Heart left ventricle (tissue), 16 donors: ENCODE data around the gene NABP2. TPM values are rescaled to one million over a fixed set of nuclear protein-coding genes. Genes with fewer than 3 reads are reported as not detected.
"Not testable (repeated sequence)": the region's sequence is repeated elsewhere in the genome, so short reads cannot be mapped to it uniquely, and the experiment has no call there.

Source experiments
- ATAC-seq, 4 donors: fragments of 200-7000 bp; cut with Tn5 transposase; one replicate each; pipeline ENCODE4 v1.9.1; 2020 to 2022; ENCODE audit warnings: moderate library complexity in 4 of 4, mild to moderate bottlenecking in 3 of 4, moderate number of reproducible peaks in 1 of 4
- DNase-seq, 5 donors: peaks; one replicate each; pipeline ENCODE4 v3.0.0-alpha.2; 2020
- H3K27ac ChIP-seq, 12 donors: fragments of 200-600 bp; sonication (generic) in 4 of 12; one replicate each; pipeline versions ENCODE4 v1.5.0 to v1.8.0; 2016 to 2022; ENCODE audit warnings: mild to moderate bottlenecking in 2 of 12
- H3K27me3 ChIP-seq, 9 donors: fragments of 200-600 bp; sonication (generic) in 2 of 9; one replicate each; pipeline versions ENCODE4 v1.5.1 to v1.8.0; 2016 to 2022; ENCODE audit warnings: mild to moderate bottlenecking in 3 of 9
- H3K36me3 ChIP-seq, 9 donors: fragments of 200-600 bp; sonication (generic) in 2 of 9; one replicate each; pipeline versions ENCODE4 v1.5.0 to v1.8.0; 2018 to 2022; ENCODE audit warnings: mild to moderate bottlenecking in 2 of 9
- H3K4me1 ChIP-seq, 12 donors: fragments of 200-600 bp; sonication (generic) in 4 of 12; one replicate each; pipeline versions ENCODE4 v1.5.0 to v1.8.0; 2016 to 2022; ENCODE audit warnings: mild to moderate bottlenecking in 3 of 12
- H3K4me3 ChIP-seq, 12 donors: fragments of 200-600 bp; sonication (generic) in 4 of 12; one replicate each; pipeline versions ENCODE4 v1.5.0 to v1.8.0; 2017 to 2022; ENCODE audit warnings: mild to moderate bottlenecking in 9 of 12, moderate library complexity in 4 of 12
- H3K9me3 ChIP-seq, 12 donors: fragments of 200-600 bp; sonication (generic) in 4 of 12; one replicate each; pipeline versions ENCODE4 v1.5.0 to v1.8.0; 2016 to 2022; ENCODE audit warnings: mild to moderate bottlenecking in 1 of 12
- CTCF ChIP-seq, 12 donors: fragments of 200-600 bp; sonication (generic) in 4 of 12; IDR thresholded peaks; one replicate each; pipeline versions ENCODE4 v1.5.0 to v1.8.0; 2018 to 2022; ENCODE audit warnings: antibody characterized with exemption in 12 of 12, mild to moderate bottlenecking in 5 of 12
- POLR2A ChIP-seq, 2 donors: fragments of 450-650 bp; IDR thresholded peaks; one replicate each; pipeline ENCODE4 v1.6.1; 2017; ENCODE audit warnings: antibody characterized with exemption in 2 of 2, mild to moderate bottlenecking in 2 of 2, moderate library complexity in 2 of 2
- WGBS, 4 donors: extraction: QIAGEN DNeasy Blood & Tissue Kit in 2 of 4; methylation state at CpG; one replicate each; pipeline versions ENCODE4 v1.1.5 to v1.1.7; 2013 to 2018; 5-methylcytosine and 5-hydroxymethylcytosine counted together
- intact Hi-C, 10 donors: fragments of 100-400 bp; cut with DNase I; formaldehyde crosslinking; loops; one replicate each; pipeline versions ENCODE4 v1.11.1 to v1.14.2; 2022
- polyA plus RNA-seq, 2 donors: library from polyadenylated mRNA; stranded (reverse); fragments of 200-250 nt; gene quantifications; one replicate each; pipeline ENCODE4 v1.2.3, GENCODE V29; 2013
- total RNA-seq, 9 donors: library from RNA; depleted of rRNA in 2 of 9; stranded (reverse); fragments of >200 nt in 2 of 9; fragmentation: NEBNext Ultra II Directional in 3 of 9; extraction: Animal tissue kit (Norgen Biotek cat#: 25700) in 3 of 9; gene quantifications; one replicate each; pipeline versions ENCODE4 v1.1.0 to v1.2.4, GENCODE V29; 2016 to 2023
- donor health status: ischemic (EF 13 %, LVEDD 7.1; RV severe dilation, severe dysfunction).
- donor health status: healthy with polysubstance abuse.
- donor health status: DM: no; HTN: yes; CAD: no.
- donor health status: DM: no; HTN: no; CAD: no.
- donor health status: ischemic (EF 25% LVEDD 6.9; RV normal size, moderate dysfunction).
- donor health status: ischemic (EF 25% LVEDD 5.7; RV mildly dilated, moderate dysfunction).
- donor health status: healthy.
- donor health status: DM: yes; HTN: yes; CAD: no.
- donor health status: ischemic (EF 35%, LVEDD 5.7; RV mildly dilated, moderate dysfunction).
- donor health status: nonischemic (EF 11% LVEDD 7.7; RV severe dilation, severe dysfunction).
- donor health status: DM: yes; HTN: yes; CAD: no.
- donor health status: PGD.
- donor health status: ischemic (EF 29% LVEDD 5.4; RV normal size, mild dysfunction).
- donor health status: nonischemic (EF 23%, LVEDD 6.1; RV moderate dilation, normal function).

NABP2 gene
- total and polyA plus RNA-seq, 11 donors = 14.8 to 30.1 (median 20.7) TPM

GRCh38 chr12:56189918-56190694, 34.0 kb upstream of the NABP2 start:
- TF ChIP-seq POLR2A (IDR thresholded peaks at IDR 0.05) (no peak), CTCF (IDR thresholded peaks at IDR 0.05) (peak in 1 of 12 donors; percentile 14)
- Histone ChIP-seq H3K9me3 (no peaks in the 10 kb centered on the region), H3K36me3 (peaks cover 0 to 25% (median 18%) of the 10 kb centered on the region in 9 donors), H3K4me1 (peaks cover 0 to 38% (median 17%) of the 10 kb centered on the region in 12 donors), H3K27me3 (no peaks in the 10 kb centered on the region), H3K27ac (peak overlapping the region; percentile 73 to 98 (median 91)), H3K4me3 (peak overlapping the region; percentile 50 to 99 (median 84))
- 1 to 2% (median 2%) methylated on average over 41 to 42 of the region's 42 CpGs for WGBS, 4 donors
- ATAC-seq (peak; percentile 43 to 73 (median 60)), DNase-seq (peak; percentile 68 to 90 (median 72))
- intact Hi-C loops = loop anchor here (1.0 to 10.0 kb wide), 14 partner anchors 31 to 277 kb away; partner anchors contain the start of genes ZC3H10 (in 6 of the 10), SPRYD4 (in 4 of the 10), NABP2 (in 2 of the 10) and CS (in 1 of the 10)

GRCh38 chr12:56190695-56191155, 33.4 kb upstream of the NABP2 start:
- Histone ChIP-seq H3K4me3 (peak overlapping the region; percentile 50 to 99 (median 84)), H3K9me3 (no peaks in the 10 kb centered on the region), H3K4me1 (peaks cover 0 to 38% (median 17%) of the 10 kb centered on the region in 12 donors), H3K27me3 (no peaks in the 10 kb centered on the region), H3K36me3 (peaks cover 0 to 19% (median 12%) of the 10 kb centered on the region in 9 donors), H3K27ac (peak overlapping the region in 11 of 12 donors; percentile 73 to 98 (median 91))
- WGBS, 4 donors = 25 to 29% (median 27%) methylated on average over 9 of the region's 9 CpGs
- intact Hi-C loops = loop anchor here in 7 of 10 donors (2.0 to 10.0 kb wide), 8 partner anchors 34 to 277 kb away; partner anchors contain the start of genes SPRYD4 (in 4 of the 7), CS (in 1 of the 7) and NABP2 (in 1 of the 7)
- DNase-seq (no peak), ATAC-seq (no peak)
- no peak for TF ChIP-seq POLR2A (IDR thresholded peaks at IDR 0.05)

- Histone ChIP-seq H3K27ac (no peak overlapping the region), H3K4me3 (no peak overlapping the region), H3K9me3 (no peaks in the 10 kb centered on the region), H3K36me3 (peaks cover 0 to 1% (median 0%) of the 10 kb centered on the region in 9 donors), H3K4me1 (peaks cover 0 to 32% (median 14%) of the 10 kb centered on the region in 12 donors), H3K27me3 (no peaks in the 10 kb centered on the region)
- no peak for TF ChIP-seq CTCF (IDR thresholded peaks at IDR 0.05)
- no peak for TF ChIP-seq POLR2A (IDR thresholded peaks at IDR 0.05)
- intact Hi-C loops = loop anchor here in 8 of 10 donors (2.0 to 10.0 kb wide), 6 partner anchors 32 to 275 kb away; partner anchors contain the start of genes ANKRD52 (in 4 of the 8), SPRYD4 (in 4 of the 8) and NABP2 (in 3 of the 8)
- ATAC-seq (no peak), DNase-seq (no peak)
These were observed 31.6 kb upstream of the NABP2 start for GRCh38 chr12:56192582-56192981.

GRCh38 chr12:56193025-56193578, 31.0 kb upstream of the NABP2 start:
- Histone ChIP-seq H3K4me1 (peaks cover 0 to 27% (median 8%) of the 10 kb centered on the region in 12 donors), H3K27me3 (no peaks in the 10 kb centered on the region), H3K4me3 (no peak overlapping the region), H3K9me3 (no peaks in the 10 kb centered on the region), H3K36me3 (no peaks in the 10 kb centered on the region), H3K27ac (no peak overlapping the region)
- DNase-seq (peak in 4 of 5 donors; percentile 71 to 76 (median 74)), ATAC-seq (no peak)
- 36 to 59% (median 46%) methylated on average over 1 of the region's 1 CpG for WGBS, 4 donors
- intact Hi-C loops = loop anchor here in 8 of 10 donors (1.0 to 10.0 kb wide), 8 partner anchors 31 to 274 kb away; partner anchors contain the start of genes NABP2 (in 5 of the 8), ANKRD52 (in 4 of the 8) and SPRYD4 (in 4 of the 8)
- TF ChIP-seq POLR2A (IDR thresholded peaks at IDR 0.05) (no peak), CTCF (IDR thresholded peaks at IDR 0.05) (peak; percentile 71 to 87 (median 78))

- intact Hi-C loops = loop anchor here in 3 of 10 donors (10.0 kb wide), 1 partner anchor 268 kb away; the partner anchor contains the start of gene SPRYD4 (in 3 of the 3)
- WGBS, 4 donors = 57 to 72% (median 62%) methylated on average over 11 of the region's 11 CpGs
- not testable (repeated sequence) for DNase-seq
These were observed 27.2 kb upstream of the NABP2 start for GRCh38 chr12:56196818-56197550.

More at GRCh38 chr12:56196818-56197550, 27.2 kb upstream of the NABP2 start:
- peak overlapping the region in 5 of 12 donors; percentile 2 to 25 (median 11) for H3K27ac ChIP-seq
- H3K4me1 ChIP-seq, H3K4me3 ChIP-seq, H3K9me3 ChIP-seq, H3K36me3 ChIP-seq, H3K27me3 ChIP-seq: not testable (repeated sequence)
- peak in 3 of 4 donors; percentile 42 to 74 (median 56) for ATAC-seq
